H9 (cell line): ENCODE results near the gene COQ5. TPM values are rescaled to one million over a fixed set of nuclear protein-coding genes. Genes with fewer than 3 reads are reported as not detected.
A peak's percentile ranks its signal among the peaks of the same experiment; 100 is the strongest.

ENCODE experiments used
- DNase-seq: peaks from one replicate; pipeline ENCODE4 v3.0.0-alpha.2; 2017
- H2AFZ ChIP-seq: one replicate; pipeline ENCODE4 v1.6.1; 2013; ENCODE audit warnings: mild to moderate bottlenecking, low read length, control low read depth, moderate library complexity
- H2AK5ac ChIP-seq: 2 replicates; pipeline ENCODE4 v1.6.1; 2013; ENCODE audit warnings: low read length, control low read depth, mixed read lengths; ENCODE audit not compliant: insufficient read length
- H2BK120ac ChIP-seq: one replicate; pipeline ENCODE4 v1.6.1; 2013; ENCODE audit warnings: low read depth, mild to moderate bottlenecking, low read length, control low read depth, inconsistent platforms; ENCODE audit not compliant: poor library complexity, severe bottlenecking
- H2BK12ac ChIP-seq: 2 replicates; pipeline ENCODE4 v1.6.1; 2013; ENCODE audit warnings: low read length, control low read depth, mixed read lengths, low read depth; ENCODE audit not compliant: insufficient read length
- H2BK15ac ChIP-seq: 2 replicates; pipeline ENCODE4 v1.6.1; 2013; ENCODE audit warnings: low read depth, low read length, control low read depth
- H2BK20ac ChIP-seq: one replicate; pipeline ENCODE4 v1.6.1; 2013; ENCODE audit warnings: low read depth, mild to moderate bottlenecking, low read length, control low read depth, inconsistent platforms; ENCODE audit not compliant: poor library complexity, severe bottlenecking
- H2BK5ac ChIP-seq: 2 replicates; pipeline ENCODE4 v1.6.1; 2013; ENCODE audit warnings: low read length, control low read depth, mixed read lengths; ENCODE audit not compliant: insufficient read length
- H3K14ac ChIP-seq: 2 replicates; pipeline ENCODE4 v1.6.1; 2013; ENCODE audit warnings: low read length, control low read depth; ENCODE audit not compliant: insufficient read depth
- H3K18ac ChIP-seq: 2 replicates; pipeline ENCODE4 v1.6.1; 2013; ENCODE audit warnings: low read depth, mild to moderate bottlenecking, mixed read lengths, low read length, control low read depth; ENCODE audit not compliant: insufficient read length
- H3K23ac ChIP-seq: 2 replicates; pipeline ENCODE4 v1.6.1; 2013; ENCODE audit warnings: low read length, control low read depth, mixed read lengths, low read depth; ENCODE audit not compliant: insufficient read length
- H3K23me2 ChIP-seq: 2 replicates; pipeline ENCODE4 v1.6.1; 2013; ENCODE audit warnings: low read depth, mild to moderate bottlenecking, mixed read lengths, low read length, control low read depth; ENCODE audit not compliant: insufficient read length, poor library complexity, severe bottlenecking
- H3K27ac ChIP-seq: 2 replicates; pipeline ENCODE4 v1.5.1; 2013; ENCODE audit warnings: low read length, control low read depth, mixed read lengths, low read depth; ENCODE audit not compliant: insufficient read length
- H3K27me3 ChIP-seq: 2 replicates; pipeline ENCODE4 v1.6.1; 2013; ENCODE audit warnings: low read length, control low read depth, inconsistent platforms; ENCODE audit not compliant: insufficient read depth
- H3K4ac ChIP-seq: 2 replicates; pipeline ENCODE4 v1.6.1; 2013; ENCODE audit warnings: low read depth, mild to moderate bottlenecking, control low read depth, inconsistent platforms, low read length, moderate library complexity
- H3K4me1 ChIP-seq: 2 replicates; pipeline ENCODE4 v1.6.1; 2013; ENCODE audit warnings: low read length, control low read depth, inconsistent platforms; ENCODE audit not compliant: insufficient read depth
- H3K4me2 ChIP-seq: 2 replicates; pipeline ENCODE4 v1.6.1; 2013; ENCODE audit warnings: low read length, control low read depth, mixed read lengths; ENCODE audit not compliant: insufficient read length, insufficient read depth
- H3K56ac ChIP-seq: 2 replicates; pipeline ENCODE4 v1.6.1; 2013; ENCODE audit warnings: low read depth, mild to moderate bottlenecking, mixed read lengths, low read length, control low read depth; ENCODE audit not compliant: insufficient read length
- H3K79me1 ChIP-seq: 2 replicates; pipeline ENCODE4 v1.6.1; 2013; ENCODE audit warnings: low read depth, mild to moderate bottlenecking, moderate library complexity, low read length, control low read depth, inconsistent platforms; ENCODE audit not compliant: insufficient read depth, poor library complexity, severe bottlenecking
- H3K79me2 ChIP-seq: 2 replicates; pipeline ENCODE4 v1.6.1; 2013; ENCODE audit warnings: low read length, control low read depth, inconsistent platforms; ENCODE audit not compliant: insufficient read depth
- H3K9ac ChIP-seq: 2 replicates; pipeline ENCODE4 v1.6.1; 2013; ENCODE audit warnings: low read length, control low read depth, mixed read lengths; ENCODE audit not compliant: insufficient read length; ENCODE audit errors: extremely low read depth
- H3K9me3 ChIP-seq: one replicate; pipeline ENCODE4 v1.6.1; 2013; ENCODE audit warnings: low read depth, low read length, inconsistent platforms; ENCODE audit not compliant: control insufficient read depth
- H3T11ph ChIP-seq: one replicate; pipeline ENCODE4 v1.6.1; 2013; ENCODE audit warnings: mild to moderate bottlenecking, low read length, control low read depth, inconsistent platforms
- H4K20me1 ChIP-seq: one replicate; pipeline ENCODE4 v1.6.1; 2013; ENCODE audit not compliant: control insufficient read depth, insufficient read length, insufficient read depth
- H4K5ac ChIP-seq: 2 replicates; pipeline ENCODE4 v1.6.1; 2013; ENCODE audit warnings: low read depth, mild to moderate bottlenecking, mixed read lengths, low read length, control low read depth; ENCODE audit not compliant: insufficient read length
- H4K8ac ChIP-seq: replicated peaks from 2 replicates; pipeline ENCODE4 v1.6.1; 2013; ENCODE audit warnings: low read length, control low read depth, mixed read lengths, low read depth; ENCODE audit not compliant: insufficient read length
- H4K91ac ChIP-seq: 2 replicates; pipeline ENCODE4 v1.6.1; 2013; ENCODE audit warnings: low read depth, mild to moderate bottlenecking, moderate library complexity, mixed read lengths, low read length, control low read depth; ENCODE audit not compliant: insufficient read length
- H3K27ac Mint-ChIP-seq, 3 experiments: 2 replicates in 2 of 3; 3 replicates in 1 of 3; pipeline ENCODE4 v1.8.0; 2020 to 2021; ENCODE audit warnings: mixed read lengths in 3 of 3, mild to moderate bottlenecking in 1 of 3, moderate library complexity in 1 of 3
- H3K27me3 Mint-ChIP-seq: 2 replicates; pipeline ENCODE4 v1.8.0; 2021; ENCODE audit warnings: low read depth, mild to moderate bottlenecking, moderate library complexity, mixed read lengths
- H3K36me3 Mint-ChIP-seq, 3 experiments: 2 replicates in 2 of 3; 3 replicates in 1 of 3; pipeline ENCODE4 v1.8.0; 2020 to 2021; ENCODE audit warnings: low read depth in 3 of 3, mixed read lengths in 3 of 3; ENCODE audit not compliant: insufficient read depth in 1 of 3
- H3K4me1 Mint-ChIP-seq, 2 experiments: 2 replicates each; pipeline ENCODE4 v1.8.0; 2020; ENCODE audit warnings: mixed read lengths in 2 of 2
- H3K4me3 Mint-ChIP-seq, 2 experiments: 2 replicates in 1 of 2; 3 replicates in 1 of 2; pipeline ENCODE4 v1.8.0; 2020 to 2021; ENCODE audit warnings: mild to moderate bottlenecking in 2 of 2, mixed read lengths in 2 of 2, moderate library complexity in 1 of 2
- H3K9me3 Mint-ChIP-seq, 2 experiments: 2 replicates in 1 of 2; 3 replicates in 1 of 2; pipeline ENCODE4 v1.8.0; 2020; ENCODE audit warnings: mild to moderate bottlenecking in 2 of 2, mixed read lengths in 2 of 2, moderate library complexity in 1 of 2
- WGBS: extraction: QIAGEN DNeasy Blood & Tissue Kit; methylation state at CpG from one replicate; pipeline ENCODE4 v1.1.7; 2013; ENCODE audit warnings: missing lambda C conversion rate, low lambda C conversion rate, mixed read lengths; ENCODE audit not compliant: insufficient read length; ENCODE audit errors: extremely low coverage; 5-methylcytosine and 5-hydroxymethylcytosine counted together
- total RNA-seq: library from RNA; stranded (reverse); gene quantifications from 2 replicates; pipeline ENCODE4 v1.2.1, GENCODE V29; 2021
- TF ChIP-seq, protein P1 (sequence below): fragments of 200-600 bp; sonication (generic); conservative IDR thresholded peaks from 3 replicates; pipeline ENCODE4 v1.8.0; 2021; ENCODE audit warnings: antibody characterized with exemption, mild to moderate bottlenecking

Gene COQ5
- total RNA-seq, 1 experiment from 2014 or later, result 34.8 TPM

DNA sequence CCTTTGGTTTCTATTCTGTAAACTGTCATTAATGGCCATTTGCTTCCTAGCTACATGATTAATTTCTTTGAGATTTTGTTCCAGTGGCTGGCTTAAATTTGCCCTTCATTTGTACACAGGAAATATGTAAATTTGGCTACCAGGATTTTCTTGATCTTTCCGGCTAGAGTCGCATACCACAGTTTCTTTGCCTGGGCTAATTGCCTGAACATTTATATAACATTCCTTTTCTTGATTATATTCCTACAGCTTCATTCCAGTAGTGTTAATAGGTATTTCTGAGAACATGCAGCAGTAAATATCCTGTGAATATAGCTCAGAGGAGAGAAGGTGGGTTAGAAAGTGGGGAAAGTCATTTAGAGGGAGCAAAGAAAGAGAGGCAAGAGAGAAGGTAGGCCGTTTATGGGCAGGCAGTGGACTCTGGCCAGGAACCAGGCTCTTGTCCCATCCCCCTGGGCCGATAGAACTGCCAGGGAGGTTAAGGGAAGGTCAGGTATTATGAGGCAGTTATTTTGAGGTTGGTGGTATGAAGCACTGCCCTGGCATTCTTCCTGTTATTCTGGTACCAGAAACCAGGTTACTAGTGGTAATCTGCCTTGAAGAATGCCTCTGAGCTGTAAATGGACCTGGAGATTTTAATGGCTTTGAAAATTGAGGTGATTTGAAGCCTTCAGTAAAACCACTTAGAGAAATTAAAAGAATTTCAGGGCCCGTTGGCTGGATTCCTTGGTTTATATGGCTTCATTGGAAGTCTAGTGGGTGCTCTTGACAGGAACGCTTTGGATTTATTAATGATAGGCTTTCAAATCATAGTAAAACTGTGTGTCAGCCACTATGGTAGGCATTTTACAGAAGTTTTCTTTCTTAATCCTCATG lies 9.6 kb upstream of the COQ5 start:
- no peak overlapping the region for H3K4me3 Mint-ChIP-seq

More for the DNA sequence above, 9.6 kb upstream of the COQ5 start:
- Histone ChIP-seq H3K14ac (no peak overlapping the region), H3K18ac (no peak overlapping the region), H2BK20ac (no peak overlapping the region), H4K8ac (no peak overlapping the region), H4K20me1 (peaks cover 2% of the 10 kb centered on the region), H3K79me2 (peaks cover 46% of the 10 kb centered on the region; the same call in 1 of the 2 replicates), H2AFZ (no peak overlapping the region), H4K91ac (no peak overlapping the region), H2BK120ac (no peak overlapping the region), H2BK5ac (no peak overlapping the region), H2BK15ac (no peak overlapping the region), H3T11ph (no peak overlapping the region), H3K23me2 (peaks cover 6% of the 10 kb centered on the region), H3K79me1 (no peaks in the 10 kb centered on the region), H4K5ac (no peak overlapping the region), H3K4me1 (no peaks in the 10 kb centered on the region), H3K9me3 (no peaks in the 10 kb centered on the region), H3K4ac (no peak overlapping the region), H2AK5ac (no peak overlapping the region), H3K56ac (no peak overlapping the region), H3K27me3 (no peaks in the 10 kb centered on the region), H3K27ac (no peak overlapping the region), H3K4me2 (no peak overlapping the region), H3K23ac (no peak overlapping the region), H2BK12ac (no peak overlapping the region), H3K9ac (no peak overlapping the region)
- H3K9me3 Mint-ChIP-seq, result no peaks in the 10 kb centered on the region
- WGBS, result no CpG with 5 or more reads among the region's 6 CpGs
- TF ChIP-seq, protein P1, sequence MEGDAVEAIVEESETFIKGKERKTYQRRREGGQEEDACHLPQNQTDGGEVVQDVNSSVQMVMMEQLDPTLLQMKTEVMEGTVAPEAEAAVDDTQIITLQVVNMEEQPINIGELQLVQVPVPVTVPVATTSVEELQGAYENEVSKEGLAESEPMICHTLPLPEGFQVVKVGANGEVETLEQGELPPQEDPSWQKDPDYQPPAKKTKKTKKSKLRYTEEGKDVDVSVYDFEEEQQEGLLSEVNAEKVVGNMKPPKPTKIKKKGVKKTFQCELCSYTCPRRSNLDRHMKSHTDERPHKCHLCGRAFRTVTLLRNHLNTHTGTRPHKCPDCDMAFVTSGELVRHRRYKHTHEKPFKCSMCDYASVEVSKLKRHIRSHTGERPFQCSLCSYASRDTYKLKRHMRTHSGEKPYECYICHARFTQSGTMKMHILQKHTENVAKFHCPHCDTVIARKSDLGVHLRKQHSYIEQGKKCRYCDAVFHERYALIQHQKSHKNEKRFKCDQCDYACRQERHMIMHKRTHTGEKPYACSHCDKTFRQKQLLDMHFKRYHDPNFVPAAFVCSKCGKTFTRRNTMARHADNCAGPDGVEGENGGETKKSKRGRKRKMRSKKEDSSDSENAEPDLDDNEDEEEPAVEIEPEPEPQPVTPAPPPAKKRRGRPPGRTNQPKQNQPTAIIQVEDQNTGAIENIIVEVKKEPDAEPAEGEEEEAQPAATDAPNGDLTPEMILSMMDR, result no peak
- peaks cover 12 to 40% (median 28%) of the 10 kb centered on the region in 3 experiments for H3K36me3 Mint-ChIP-seq
- no peaks in the 10 kb centered on the region for H3K27me3 Mint-ChIP-seq
- H3K27ac Mint-ChIP-seq, result peak overlapping the region in 2 of 3 experiments; percentile 34 to 70; a peak in 4 of 7 replicates
- H3K4me1 Mint-ChIP-seq, result peaks cover 18 to 33% of the 10 kb centered on the region in 2 experiments
- no peak for DNase-seq
